ENCODE results near the gene KCNQ1.

Gene KCNQ1

DNA sequence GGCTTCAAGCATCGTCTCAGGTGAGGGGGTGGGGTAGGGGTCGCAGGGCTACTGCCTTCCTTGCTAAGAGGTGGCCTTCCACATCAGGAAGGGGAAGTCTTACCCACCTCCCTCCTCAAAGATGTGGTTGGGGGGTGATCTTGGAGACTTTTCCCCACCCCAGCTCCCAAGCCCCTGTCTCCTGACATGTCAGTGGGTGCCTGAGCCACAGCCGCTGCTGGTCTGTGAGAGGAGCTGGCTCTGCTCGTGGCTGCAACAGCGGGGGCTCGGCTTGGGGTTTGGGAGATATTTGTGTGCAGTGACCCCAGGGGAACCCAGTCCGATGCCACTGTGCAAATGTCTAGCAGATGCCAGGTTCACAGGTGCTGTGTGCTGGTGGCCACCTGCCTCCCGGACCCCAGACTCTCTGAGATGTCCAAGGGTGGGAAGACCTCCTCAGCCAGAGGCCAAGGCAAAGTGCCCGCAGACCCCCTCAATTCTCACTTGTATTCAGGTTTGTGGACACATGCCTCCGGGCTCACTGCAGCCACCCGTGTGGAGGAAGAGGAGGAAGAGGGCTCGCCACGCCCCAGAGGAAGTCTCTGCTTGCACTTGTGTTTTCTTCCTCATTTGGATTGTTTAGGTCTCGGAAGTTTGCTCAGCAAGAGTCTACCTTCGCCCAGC, 1.9 kb downstream of the KCNQ1 start:
- H3K4me1 ChIP-seq (ENCODE audit: control insufficient read depth, insufficient read depth, low read length, unreplicated experiment): no peaks in the 10 kb centered on the region
- H3K79me2 ChIP-seq (ENCODE audit: control insufficient read depth, insufficient read depth, low read length, unreplicated experiment): no peaks in the 10 kb centered on the region
- H3K27ac ChIP-seq (ENCODE audit: low read depth, low read length): no peak overlapping the region
- H3K27me3 ChIP-seq (ENCODE audit: insufficient read depth, low read length): peaks cover 88% of the 10 kb centered on the region
- no peak overlapping the region for H3K4me3 ChIP-seq (ENCODE audit: low read depth, low read length)
- no peaks in the 10 kb centered on the region for H3K36me3 ChIP-seq (ENCODE audit: insufficient read depth, low read length)
- H2AFZ ChIP-seq (ENCODE audit: low read length, unreplicated experiment): no peak overlapping the region

GRCh38 chr11:2447253-2447950, 2.6 kb downstream of the KCNQ1 start:
- Histone ChIP-seq H3K4me1 (ENCODE audit: control insufficient read depth, insufficient read depth, low read length, unreplicated experiment) (no peaks in the 10 kb centered on the region), H3K27me3 (ENCODE audit: insufficient read depth, low read length) (peaks cover 89% of the 10 kb centered on the region), H3K36me3 (ENCODE audit: insufficient read depth, low read length) (no peaks in the 10 kb centered on the region), H2AFZ (ENCODE audit: low read length, unreplicated experiment) (no peak overlapping the region), H3K27ac (ENCODE audit: low read depth, low read length) (no peak overlapping the region), H3K4me3 (ENCODE audit: low read depth, low read length) (no peak overlapping the region), H3K79me2 (ENCODE audit: control insufficient read depth, insufficient read depth, low read length, unreplicated experiment) (no peaks in the 10 kb centered on the region)

DNA sequence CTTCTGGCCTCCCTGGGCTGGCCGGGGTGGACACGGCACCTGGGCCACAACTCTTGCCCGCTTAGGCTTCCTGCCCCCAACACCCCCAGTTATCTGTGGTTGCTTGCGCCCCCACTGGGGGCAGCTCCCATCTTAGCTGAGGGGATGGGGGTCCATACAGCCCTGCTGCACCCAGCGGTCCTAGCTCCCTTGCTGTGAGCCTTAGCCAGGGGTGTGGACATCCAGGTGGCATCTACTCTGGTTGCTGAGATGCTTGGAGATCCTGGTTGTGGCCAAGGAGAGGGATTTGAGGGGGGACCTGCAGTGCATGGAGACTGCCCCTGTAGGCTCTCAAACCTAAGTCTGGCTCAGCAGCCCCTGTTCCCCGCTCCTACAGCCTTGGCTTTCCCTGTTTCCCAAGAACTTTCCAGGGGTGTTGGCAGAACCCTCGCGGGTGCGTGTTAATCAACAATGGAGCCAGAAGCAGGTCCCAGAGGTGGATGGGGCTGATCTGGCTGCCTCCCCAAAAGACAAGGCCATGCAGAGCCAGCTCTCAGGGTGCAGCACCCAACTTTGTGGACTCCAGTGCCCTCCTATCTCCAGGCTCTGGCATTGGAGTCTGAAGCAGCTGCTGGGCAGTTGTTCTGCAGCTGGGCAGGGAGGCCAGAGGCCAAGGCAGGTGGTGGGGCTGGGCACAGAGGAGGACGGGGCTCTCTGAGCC, 3.3 kb downstream of the KCNQ1 start:
- Histone ChIP-seq H3K27ac (ENCODE audit: low read depth, low read length) (no peak overlapping the region), H3K27me3 (ENCODE audit: insufficient read depth, low read length) (peaks cover 87% of the 10 kb centered on the region), H3K79me2 (ENCODE audit: control insufficient read depth, insufficient read depth, low read length, unreplicated experiment) (no peaks in the 10 kb centered on the region), H3K4me1 (ENCODE audit: control insufficient read depth, insufficient read depth, low read length, unreplicated experiment) (no peaks in the 10 kb centered on the region), H3K4me3 (ENCODE audit: low read depth, low read length) (no peak overlapping the region), H2AFZ (ENCODE audit: low read length, unreplicated experiment) (no peak overlapping the region), H3K36me3 (ENCODE audit: insufficient read depth, low read length) (no peaks in the 10 kb centered on the region)

DNA sequence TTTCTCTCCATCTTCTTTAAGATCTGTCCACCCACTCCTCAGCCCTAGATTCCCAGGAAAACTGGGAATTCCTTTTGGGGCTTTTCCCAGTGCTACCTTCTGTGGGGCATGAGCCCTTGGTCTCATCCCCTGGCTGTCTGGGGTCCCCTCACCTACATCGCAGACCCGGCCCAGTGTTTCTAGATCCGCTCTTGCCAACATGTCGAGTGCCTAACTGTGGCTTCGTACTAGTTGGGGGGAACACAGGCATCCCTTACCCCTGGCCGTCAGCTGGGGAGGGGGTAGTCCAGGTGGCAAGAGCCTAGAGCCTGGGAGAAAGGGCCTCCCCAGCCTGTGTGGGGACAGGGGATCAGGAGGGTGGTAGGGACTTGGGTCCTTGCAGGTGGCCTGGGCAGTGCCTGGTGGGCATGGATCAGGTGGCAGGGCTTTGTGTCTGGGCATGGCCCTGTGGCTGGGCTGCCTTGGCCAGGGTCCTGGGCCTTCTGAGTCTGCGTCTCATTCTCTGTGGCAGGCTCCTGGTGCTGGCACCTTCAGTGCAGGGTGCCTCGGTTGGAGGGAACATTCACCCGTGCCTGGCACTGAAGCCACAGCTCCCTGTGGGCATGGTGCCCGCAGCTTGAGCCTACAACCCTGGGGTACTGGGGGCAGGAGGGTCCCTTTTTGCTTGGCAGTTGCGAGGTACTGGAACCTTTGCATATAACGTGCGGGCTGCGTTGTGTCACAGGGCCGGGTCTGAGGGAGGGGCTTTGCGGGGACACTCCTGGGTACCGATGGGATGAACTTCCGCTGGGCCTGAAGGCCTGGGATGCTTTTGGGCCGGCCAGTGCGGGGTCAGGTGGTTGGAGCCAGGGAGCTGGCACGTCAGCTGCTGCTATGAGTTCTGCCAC, 4.1 kb downstream of the KCNQ1 start:
- Histone ChIP-seq H3K79me2 (ENCODE audit: control insufficient read depth, insufficient read depth, low read length, unreplicated experiment) (no peaks in the 10 kb centered on the region), H3K36me3 (ENCODE audit: insufficient read depth, low read length) (no peaks in the 10 kb centered on the region), H3K4me3 (ENCODE audit: low read depth, low read length) (no peak overlapping the region), H3K27ac (ENCODE audit: low read depth, low read length) (no peak overlapping the region), H3K4me1 (ENCODE audit: control insufficient read depth, insufficient read depth, low read length, unreplicated experiment) (no peaks in the 10 kb centered on the region), H2AFZ (ENCODE audit: low read length, unreplicated experiment) (no peak overlapping the region), H3K27me3 (ENCODE audit: insufficient read depth, low read length) (peaks cover 86% of the 10 kb centered on the region)

- Histone ChIP-seq H3K27me3 (ENCODE audit: insufficient read depth, low read length) (peaks cover 90% of the 10 kb centered on the region), H2AFZ (ENCODE audit: low read length, unreplicated experiment) (no peak overlapping the region), H3K4me1 (ENCODE audit: control insufficient read depth, insufficient read depth, low read length, unreplicated experiment) (no peaks in the 10 kb centered on the region), H3K79me2 (ENCODE audit: control insufficient read depth, insufficient read depth, low read length, unreplicated experiment) (no peaks in the 10 kb centered on the region), H3K4me3 (ENCODE audit: low read depth, low read length) (no peak overlapping the region), H3K27ac (ENCODE audit: low read depth, low read length) (no peak overlapping the region), H3K36me3 (ENCODE audit: insufficient read depth, low read length) (no peaks in the 10 kb centered on the region)
Measured at GRCh38 chr11:2449548-2450320, 4.9 kb downstream of the KCNQ1 start.

- no peak overlapping the region for H2AFZ ChIP-seq (ENCODE audit: low read length, unreplicated experiment)
- no peaks in the 10 kb centered on the region for H3K79me2 ChIP-seq (ENCODE audit: control insufficient read depth, insufficient read depth, low read length, unreplicated experiment)
- no peak overlapping the region for H3K4me3 ChIP-seq (ENCODE audit: low read depth, low read length)
- H3K27me3 ChIP-seq (ENCODE audit: insufficient read depth, low read length): peaks cover 91% of the 10 kb centered on the region
- no peak overlapping the region for H3K27ac ChIP-seq (ENCODE audit: low read depth, low read length)
- no peaks in the 10 kb centered on the region for H3K4me1 ChIP-seq (ENCODE audit: control insufficient read depth, insufficient read depth, low read length, unreplicated experiment)
- no peaks in the 10 kb centered on the region for H3K36me3 ChIP-seq (ENCODE audit: insufficient read depth, low read length)
Measured at GRCh38 chr11:2450321-2451041, 5.7 kb downstream of the KCNQ1 start.

GRCh38 chr11:2451336-2451735, 6.5 kb downstream of the KCNQ1 start:
- Histone ChIP-seq H3K36me3 (ENCODE audit: insufficient read depth, low read length) (no peaks in the 10 kb centered on the region), H3K27me3 (ENCODE audit: insufficient read depth, low read length) (peaks cover 88% of the 10 kb centered on the region)

DNA sequence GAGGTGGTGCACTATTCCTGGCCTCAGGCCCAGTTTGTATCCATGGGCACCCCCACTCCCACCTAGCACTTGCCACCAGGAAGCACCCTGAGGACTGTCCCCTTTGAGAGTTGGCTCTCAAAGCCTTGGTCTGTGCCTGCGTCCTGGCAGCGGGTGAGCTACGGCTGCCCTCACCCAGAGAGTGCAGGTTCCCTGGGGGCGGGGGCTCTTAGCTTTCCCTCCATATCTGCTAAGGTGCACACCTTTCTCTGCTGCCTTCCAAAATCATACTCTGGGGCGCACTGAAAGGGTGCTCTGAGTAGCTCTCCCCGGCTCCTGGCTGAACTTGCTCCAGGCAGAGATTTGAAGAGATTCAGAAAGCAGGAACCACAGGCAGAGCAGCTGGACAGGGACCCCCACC, 7.1 kb downstream of the KCNQ1 start:
- H3K4me3 ChIP-seq (ENCODE audit: low read depth, low read length): no peak overlapping the region
- H3K4me1 ChIP-seq (ENCODE audit: control insufficient read depth, insufficient read depth, low read length, unreplicated experiment): no peaks in the 10 kb centered on the region
- H3K79me2 ChIP-seq (ENCODE audit: control insufficient read depth, insufficient read depth, low read length, unreplicated experiment): no peaks in the 10 kb centered on the region
- peaks cover 83% of the 10 kb centered on the region for H3K27me3 ChIP-seq (ENCODE audit: insufficient read depth, low read length)
- no peak overlapping the region for H3K27ac ChIP-seq (ENCODE audit: low read depth, low read length)
- no peaks in the 10 kb centered on the region for H3K36me3 ChIP-seq (ENCODE audit: insufficient read depth, low read length)
- no peak overlapping the region for H2AFZ ChIP-seq (ENCODE audit: low read length, unreplicated experiment)

More at GRCh38 chr11:2451336-2451735, 6.5 kb downstream of the KCNQ1 start:
- no peaks in the 10 kb centered on the region for H3K79me2 ChIP-seq (ENCODE audit: control insufficient read depth, insufficient read depth, low read length, unreplicated experiment)
- H2AFZ ChIP-seq (ENCODE audit: low read length, unreplicated experiment): no peak overlapping the region
- no peak overlapping the region for H3K27ac ChIP-seq (ENCODE audit: low read depth, low read length)
- no peak overlapping the region for H3K4me3 ChIP-seq (ENCODE audit: low read depth, low read length)
- no peaks in the 10 kb centered on the region for H3K4me1 ChIP-seq (ENCODE audit: control insufficient read depth, insufficient read depth, low read length, unreplicated experiment)

- Histone ChIP-seq H3K36me3 (ENCODE audit: insufficient read depth, low read length) (no peaks in the 10 kb centered on the region), H3K4me1 (ENCODE audit: control insufficient read depth, insufficient read depth, low read length, unreplicated experiment) (no peaks in the 10 kb centered on the region), H3K79me2 (ENCODE audit: control insufficient read depth, insufficient read depth, low read length, unreplicated experiment) (no peaks in the 10 kb centered on the region), H3K4me3 (ENCODE audit: low read depth, low read length) (no peak overlapping the region), H3K27me3 (ENCODE audit: insufficient read depth, low read length) (peaks cover 83% of the 10 kb centered on the region), H3K27ac (ENCODE audit: low read depth, low read length) (no peak overlapping the region), H2AFZ (ENCODE audit: low read length, unreplicated experiment) (no peak overlapping the region)
Measured at GRCh38 chr11:2452321-2453012, 7.7 kb downstream of the KCNQ1 start.

All from ACC112 (cell line).